Loucy (cell line): ENCODE measurements around the gene OIT3.

Source experiments
- H2AFZ ChIP-seq: fragments of 200-600 bp; sonication (generic); 2 replicates; pipeline ENCODE4 v1.6.0; 2016; ENCODE audit warnings: antibody characterized with exemption, mild to moderate bottlenecking, low read length, moderate library complexity
- H3F3A ChIP-seq: fragments of 200-600 bp; 2 replicates; pipeline ENCODE4 v1.6.0; 2016; ENCODE audit warnings: antibody characterized with exemption, low read depth, mild to moderate bottlenecking
- H3K27me3 ChIP-seq: fragments of 200-600 bp; sonication (generic); 2 replicates; pipeline ENCODE4 v1.6.1; 2014; ENCODE audit warnings: low read length, mild to moderate bottlenecking; ENCODE audit not compliant: insufficient read depth, poor library complexity, severe bottlenecking
- H3K36me3 ChIP-seq: fragments of 200-600 bp; sonication (generic); 2 replicates; pipeline ENCODE4 v1.6.1; 2016; ENCODE audit warnings: low read length; ENCODE audit not compliant: insufficient read depth
- H3K4me1 ChIP-seq: fragments of 200-600 bp; sonication (generic); 2 replicates; pipeline ENCODE4 v1.5.1; 2014; ENCODE audit warnings: low read length, mild to moderate bottlenecking; ENCODE audit not compliant: insufficient read depth, poor library complexity, severe bottlenecking
- H3K4me2 ChIP-seq: fragments of 200-600 bp; sonication (generic); 2 replicates; pipeline ENCODE4 v1.6.0; 2014; ENCODE audit warnings: antibody characterized with exemption, low read length, low read depth, mild to moderate bottlenecking; ENCODE audit not compliant: poor library complexity, severe bottlenecking
- H3K4me3 ChIP-seq: fragments of 200-600 bp; sonication (generic); 2 replicates; pipeline ENCODE4 v1.5.1; 2014; ENCODE audit warnings: low read length, mild to moderate bottlenecking, mixed read lengths; ENCODE audit not compliant: poor library complexity, severe bottlenecking
- H3K79me2 ChIP-seq: fragments of 200-600 bp; sonication (generic); 2 replicates; pipeline ENCODE4 v1.6.1; 2014; ENCODE audit warnings: low read length; ENCODE audit not compliant: insufficient read depth
- H3K9ac ChIP-seq: fragments of 200-600 bp; sonication (generic); 2 replicates; pipeline ENCODE4 v1.6.0; 2014; ENCODE audit warnings: mild to moderate bottlenecking, low read depth, low read length, moderate library complexity; ENCODE audit not compliant: poor library complexity, severe bottlenecking
- H3K9me2 ChIP-seq: fragments of 200-600 bp; sonication (generic); replicated peaks from 2 replicates; pipeline ENCODE4 v1.6.1; 2016; ENCODE audit warnings: low read depth, low read length, mixed read lengths
- H3K9me3 ChIP-seq: fragments of 200-600 bp; sonication (generic); 2 replicates; pipeline ENCODE4 v1.6.1; 2014; ENCODE audit warnings: mild to moderate bottlenecking, antibody characterized with exemption, low read length, low read depth; ENCODE audit not compliant: insufficient read depth
- H4K20me1 ChIP-seq: fragments of 200-600 bp; sonication (generic); 2 replicates; pipeline ENCODE4 v1.6.0; 2014; ENCODE audit warnings: antibody characterized with exemption, low read length, mild to moderate bottlenecking; ENCODE audit not compliant: insufficient read depth, poor library complexity, severe bottlenecking
- CTCF ChIP-seq: fragments of 200-600 bp; sonication (generic); conservative IDR thresholded peaks from 2 replicates; pipeline ENCODE4 v1.5.1; 2014; ENCODE audit warnings: mild to moderate bottlenecking, antibody characterized with exemption, low read length
- EZH2phosphoT487 ChIP-seq: fragments of 200-600 bp; IDR thresholded peaks from 2 replicates; pipeline ENCODE4 v1.6.1; 2018; ENCODE audit warnings: antibody characterized with exemption, mild to moderate bottlenecking, moderate library complexity, borderline replicate concordance

OIT3 gene

GRCh38 chr10:72881291-72881690 lies 12.2 kb upstream of the OIT3 start:
- Histone ChIP-seq H3K79me2 (no peaks in the 10 kb centered on the region), H3K9ac (no peak overlapping the region), H3F3A (no peaks in the 10 kb centered on the region), H3K9me3 (no peaks in the 10 kb centered on the region), H3K27me3 (no peaks in the 10 kb centered on the region), H3K9me2 (no peaks in the 10 kb centered on the region), H3K4me2 (no peak overlapping the region), H4K20me1 (no peaks in the 10 kb centered on the region), H3K4me3 (no peak overlapping the region), H3K36me3 (no peaks in the 10 kb centered on the region; the same call in 1 of the 2 replicates), H3K4me1 (no peaks in the 10 kb centered on the region), H2AFZ (no peak overlapping the region)
- no peak for TF ChIP-seq EZH2phosphoT487
- no peak for TF ChIP-seq CTCF

- no peaks in the 10 kb centered on the region for H3K9me3 ChIP-seq
- H3K4me1 ChIP-seq: peaks cover 8% of the 10 kb centered on the region
- no peak overlapping the region for H3K4me3 ChIP-seq
- H3K27me3 ChIP-seq: no peaks in the 10 kb centered on the region
- no peaks in the 10 kb centered on the region for H3F3A ChIP-seq
- H3K9ac ChIP-seq: no peak overlapping the region
- H2AFZ ChIP-seq: no peak overlapping the region
- no peaks in the 10 kb centered on the region for H3K9me2 ChIP-seq
- H3K36me3 ChIP-seq: peaks cover 5% of the 10 kb centered on the region
- H3K4me2 ChIP-seq: no peak overlapping the region
- no peak for TF ChIP-seq CTCF
- no peak for TF ChIP-seq EZH2phosphoT487
- H3K79me2 ChIP-seq: no peaks in the 10 kb centered on the region
- no peaks in the 10 kb centered on the region for H4K20me1 ChIP-seq
Observed at GRCh38 chr10:72883861-72884260, 9.7 kb upstream of the OIT3 start.

GRCh38 chr10:72885953-72886352 lies 7.6 kb upstream of the OIT3 start:
- H3K4me2 ChIP-seq: no peak overlapping the region

More at GRCh38 chr10:72885953-72886352, 7.6 kb upstream of the OIT3 start:
- H3K9ac ChIP-seq: no peak overlapping the region
- no peaks in the 10 kb centered on the region for H3K9me2 ChIP-seq
- H3K4me3 ChIP-seq: no peak overlapping the region
- no peaks in the 10 kb centered on the region for H3F3A ChIP-seq
- H2AFZ ChIP-seq: no peak overlapping the region
- H3K27me3 ChIP-seq: no peaks in the 10 kb centered on the region
- H4K20me1 ChIP-seq: no peaks in the 10 kb centered on the region
- no peaks in the 10 kb centered on the region for H3K9me3 ChIP-seq
- peaks cover 5% of the 10 kb centered on the region; the same call in 1 of the 2 replicates for H3K36me3 ChIP-seq
- no peaks in the 10 kb centered on the region for H3K79me2 ChIP-seq
- H3K4me1 ChIP-seq: peaks cover 8% of the 10 kb centered on the region
- TF ChIP-seq EZH2phosphoT487: no peak
- TF ChIP-seq CTCF: no peak
